NCI-H2196 (cell line): ENCODE results near the gene NNAT.
A peak's percentile ranks its signal among the peaks of the same experiment; 100 is the strongest.
"Not testable (repeated sequence)": the region's sequence is repeated elsewhere in the genome, so short reads cannot be mapped to it uniquely, and the experiment has no call there.

Experiments used
- DNase-seq: peaks from one replicate; lab custom pipeline; 2025; ENCODE audit not compliant: unreplicated experiment; lab: John Stamatoyannopoulos, UW

NNAT gene

GRCh38 chr20:37540001-37540400 lies 19.0 kb downstream of the NNAT start:
- DNase-seq = no peak

- not testable (repeated sequence) for DNase-seq
These were observed 19.8 kb downstream of the NNAT start for GRCh38 chr20:37540838-37541237.

- no peak for DNase-seq
These were observed 20.3 kb downstream of the NNAT start for GRCh38 chr20:37541326-37541725.

- DNase-seq = no peak
These were observed 21.2 kb downstream of the NNAT start for GRCh38 chr20:37542281-37542680.

GRCh38 chr20:37543828-37544227 lies 22.8 kb downstream of the NNAT start:
- no peak for DNase-seq

- no peak for DNase-seq
These were observed 23.3 kb downstream of the NNAT start for GRCh38 chr20:37544386-37544785.

- DNase-seq = no peak
These were observed 24.5 kb downstream of the NNAT start for GRCh38 chr20:37545516-37545915.

- no peak for DNase-seq
These were observed 26.9 kb downstream of the NNAT start for GRCh38 chr20:37547912-37548311.

- not testable (repeated sequence) for DNase-seq
These were observed 29.3 kb downstream of the NNAT start for GRCh38 chr20:37550101-37550920.

- not testable (repeated sequence) for DNase-seq
These were observed 30.6 kb downstream of the NNAT start for GRCh38 chr20:37551660-37552059.

- no peak for DNase-seq
These were observed 31.4 kb downstream of the NNAT start for GRCh38 chr20:37552415-37552814.

GRCh38 chr20:37554721-37555298 lies 33.8 kb downstream of the NNAT start:
- not testable (repeated sequence) for DNase-seq

- DNase-seq = no peak
These were observed 35.5 kb downstream of the NNAT start for GRCh38 chr20:37556538-37556937.

- no peak for DNase-seq
These were observed 37.3 kb downstream of the NNAT start for GRCh38 chr20:37558306-37558705.

GRCh38 chr20:37558779-37559178 lies 37.7 kb downstream of the NNAT start:
- no peak for DNase-seq

GRCh38 chr20:37559312-37560027 lies 38.4 kb downstream of the NNAT start:
- no peak for DNase-seq

GRCh38 chr20:37560629-37561028 lies 39.6 kb downstream of the NNAT start:
- DNase-seq = no peak

GRCh38 chr20:37562695-37563480 lies 41.8 kb downstream of the NNAT start:
- no peak for DNase-seq

- DNase-seq = no peak
These were observed 43.0 kb downstream of the NNAT start for GRCh38 chr20:37564016-37564387.

- peak; percentile 69 for DNase-seq
These were observed 43.5 kb downstream of the NNAT start for GRCh38 chr20:37564388-37565133.
